Measurements from ENCODE around the gene VWA8. TPM values are rescaled to one million over a fixed set of nuclear protein-coding genes. Genes with fewer than 3 reads are reported as not detected.

The VWA8 gene
- total RNA-seq, 1 donor from 2014 or later: 12.2 TPM

- Mint-ChIP-seq H3K36me3 (ENCODE audit: low read depth) (no peaks in the 10 kb centered on the region), H3K9me3 (ENCODE audit: low read depth) (no peaks in the 10 kb centered on the region), H3K4me1 (ENCODE audit: low read depth) (peaks cover 3% of the 10 kb centered on the region), H3K4me3 (ENCODE audit: unreplicated experiment) (no peak overlapping the region), H3K27ac (ENCODE audit: unreplicated experiment) (no peak overlapping the region), H3K27me3 (ENCODE audit: low read depth) (no peaks in the 10 kb centered on the region)
- no peak for DNase-seq (ENCODE audit: low spot score)
- no peak for TF ChIP-seq CTCF (IDR thresholded peaks at IDR 0.05)
Measured at GRCh38 chr13:41991936-41992335, 31.0 kb upstream of the VWA8 start.

GRCh38 chr13:41988244-41988643 is 27.3 kb upstream of the VWA8 start:
- Mint-ChIP-seq H3K4me3 (ENCODE audit: unreplicated experiment) (no peak overlapping the region), H3K27ac (ENCODE audit: unreplicated experiment) (no peak overlapping the region), H3K36me3 (ENCODE audit: low read depth) (no peaks in the 10 kb centered on the region), H3K4me1 (ENCODE audit: low read depth) (peaks cover 12% of the 10 kb centered on the region), H3K27me3 (ENCODE audit: low read depth) (no peaks in the 10 kb centered on the region), H3K9me3 (ENCODE audit: low read depth) (no peaks in the 10 kb centered on the region)
- DNase-seq (ENCODE audit: low spot score): no peak
- TF ChIP-seq CTCF (IDR thresholded peaks at IDR 0.05): no peak

GRCh38 chr13:41985788-41986508 is 25.0 kb upstream of the VWA8 start:
- H3K27ac Mint-ChIP-seq (ENCODE audit: unreplicated experiment): no peak overlapping the region
- no peaks in the 10 kb centered on the region for H3K9me3 Mint-ChIP-seq (ENCODE audit: low read depth)
- H3K4me1 Mint-ChIP-seq (ENCODE audit: low read depth): peaks cover 12% of the 10 kb centered on the region
- H3K4me3 Mint-ChIP-seq (ENCODE audit: unreplicated experiment): no peak overlapping the region
- no peaks in the 10 kb centered on the region for H3K27me3 Mint-ChIP-seq (ENCODE audit: low read depth)
- DNase-seq (ENCODE audit: low spot score): no peak
- no peak for TF ChIP-seq CTCF (IDR thresholded peaks at IDR 0.05)
- no peaks in the 10 kb centered on the region for H3K36me3 Mint-ChIP-seq (ENCODE audit: low read depth)

GRCh38 chr13:41981951-41982715 is 21.2 kb upstream of the VWA8 start:
- no peaks in the 10 kb centered on the region for H3K36me3 Mint-ChIP-seq (ENCODE audit: low read depth)
- no peak overlapping the region for H3K27ac Mint-ChIP-seq (ENCODE audit: unreplicated experiment)
- no peak for TF ChIP-seq CTCF (IDR thresholded peaks at IDR 0.05)
- H3K4me3 Mint-ChIP-seq (ENCODE audit: unreplicated experiment): no peak overlapping the region
- H3K4me1 Mint-ChIP-seq (ENCODE audit: low read depth): peaks cover 12% of the 10 kb centered on the region
- no peaks in the 10 kb centered on the region for H3K27me3 Mint-ChIP-seq (ENCODE audit: low read depth)
- DNase-seq (ENCODE audit: low spot score): no peak
- H3K9me3 Mint-ChIP-seq (ENCODE audit: low read depth): no peaks in the 10 kb centered on the region

GRCh38 chr13:41978007-41978406 is 17.1 kb upstream of the VWA8 start:
- H3K4me3 Mint-ChIP-seq (ENCODE audit: unreplicated experiment): no peak overlapping the region
- no peak for DNase-seq (ENCODE audit: low spot score)
- no peak overlapping the region for H3K27ac Mint-ChIP-seq (ENCODE audit: unreplicated experiment)
- H3K36me3 Mint-ChIP-seq (ENCODE audit: low read depth): no peaks in the 10 kb centered on the region
- no peaks in the 10 kb centered on the region for H3K4me1 Mint-ChIP-seq (ENCODE audit: low read depth)
- no peak for TF ChIP-seq CTCF (IDR thresholded peaks at IDR 0.05)
- H3K27me3 Mint-ChIP-seq (ENCODE audit: low read depth): no peaks in the 10 kb centered on the region
- H3K9me3 Mint-ChIP-seq (ENCODE audit: low read depth): no peaks in the 10 kb centered on the region
